GM10266 (cell line): ENCODE measurements around the gene CNIH4.

Source experiments
- DNase-seq: peaks from one replicate; pipeline ENCODE4 v3.0.0; 2012; ENCODE audit errors: extremely low spot score
- CTCF ChIP-seq: IDR thresholded peaks from 2 replicates; pipeline ENCODE4 v1.5.1; 2012; ENCODE audit warnings: mild to moderate bottlenecking, low read depth; ENCODE audit not compliant: control insufficient read depth, insufficient read depth; ENCODE audit errors: missing control alignments

CNIH4 gene

GRCh38 chr1:224357626-224358124 is 996 bp downstream of the CNIH4 start:
- TF ChIP-seq CTCF, result no peak
- no peak for DNase-seq

GRCh38 chr1:224358237-224358636 is 1.6 kb downstream of the CNIH4 start:
- DNase-seq, result no peak
- TF ChIP-seq CTCF, result no peak

- no peak for DNase-seq
- TF ChIP-seq CTCF, result no peak
Measured at GRCh38 chr1:224359207-224359606, 2.5 kb downstream of the CNIH4 start.

- no peak for TF ChIP-seq CTCF
- peak; percentile 41 for DNase-seq
Measured at GRCh38 chr1:224368409-224368808, 11.7 kb downstream of the CNIH4 start.

- TF ChIP-seq CTCF, result no peak
Measured at GRCh38 chr1:224373008-224373590, 16.4 kb downstream of the CNIH4 start.

GRCh38 chr1:224375059-224375458 is 18.4 kb downstream of the CNIH4 start:
- no peak for DNase-seq
- TF ChIP-seq CTCF, result no peak

More at GRCh38 chr1:224373008-224373590, 16.4 kb downstream of the CNIH4 start:
- DNase-seq, result no peak

GRCh38 chr1:224377676-224378006 is 21.0 kb downstream of the CNIH4 start:
- TF ChIP-seq CTCF, result no peak
- peak; percentile 63 for DNase-seq
